ENCODE measurements around the gene LAMA3.

The LAMA3 gene

GRCh38 chr18:23689031-23689615 lies at the start of gene LAMA3:
LAMA3 (plus strand) TSS chr18:23689453; CDS start chr18:23689684, 231 bp downstream.
- peak; percentile 76 for DNase-seq (ENCODE audit: low spot score)

- no peak for DNase-seq (ENCODE audit: low spot score)
Measured at GRCh38 chr18:23640052-23640451, 49.2 kb upstream of the LAMA3 start.

DNA sequence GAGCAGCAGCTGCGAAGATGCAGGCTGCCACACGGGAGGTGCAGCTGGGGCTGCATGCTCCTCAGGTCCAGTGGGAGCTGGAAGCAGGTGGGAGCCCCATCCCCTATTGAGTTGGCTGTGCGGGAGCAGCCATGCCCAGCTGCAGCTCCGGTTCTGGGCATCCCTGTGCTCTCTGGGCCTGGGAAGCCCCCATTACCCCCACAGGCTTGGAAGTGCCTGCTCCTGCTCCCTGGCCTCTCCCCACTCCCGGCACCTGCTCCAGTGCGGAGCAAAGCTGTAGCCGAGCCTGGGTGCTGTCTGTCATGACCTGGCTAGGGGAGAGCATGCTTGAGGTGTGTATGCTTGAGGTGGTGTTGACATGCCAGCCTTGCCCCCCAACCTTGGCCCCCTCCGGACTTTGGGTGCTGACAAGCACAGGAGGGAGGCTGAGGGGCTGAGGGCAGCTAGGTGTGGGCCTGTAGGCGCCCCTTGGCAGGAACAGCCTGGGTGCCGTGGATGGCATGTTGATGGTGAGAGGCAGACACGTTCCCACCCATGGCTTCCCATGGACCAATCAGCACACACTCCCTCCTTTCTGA lies 48.0 kb upstream of the LAMA3 start:
- DNase-seq (ENCODE audit: low spot score): no peak

- no peak for DNase-seq (ENCODE audit: low spot score)
Measured at GRCh38 chr18:23641937-23642666, 47.2 kb upstream of the LAMA3 start.

GRCh38 chr18:23643815-23644490 lies 45.3 kb upstream of the LAMA3 start:
- DNase-seq (ENCODE audit: low spot score): no peak

- no peak for DNase-seq (ENCODE audit: low spot score)
Measured at GRCh38 chr18:23645568-23646175, 43.6 kb upstream of the LAMA3 start.

GRCh38 chr18:23646282-23646681 lies 43.0 kb upstream of the LAMA3 start:
- DNase-seq (ENCODE audit: low spot score): no peak

DNA sequence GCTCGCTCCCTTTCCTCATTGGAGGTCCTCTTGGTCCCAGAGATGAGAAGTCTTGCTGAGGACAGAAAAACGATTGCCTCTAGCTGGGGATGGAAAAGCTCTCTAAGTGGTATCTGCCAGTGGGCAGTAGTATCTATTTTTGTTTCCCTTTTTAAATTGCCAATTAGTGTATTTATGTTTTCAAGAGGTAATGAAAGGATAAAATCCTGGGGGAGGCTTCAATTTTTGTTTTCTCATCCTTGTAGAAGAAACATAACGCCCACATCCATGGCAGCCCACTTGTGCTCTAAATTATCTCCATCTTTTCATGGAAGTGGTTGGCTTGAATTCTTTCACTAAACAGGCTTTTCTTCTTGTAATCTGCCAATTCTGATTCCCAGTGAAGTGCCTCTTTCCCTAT lies 40.8 kb upstream of the LAMA3 start:
- DNase-seq (ENCODE audit: low spot score): no peak

GRCh38 chr18:23648940-23649607 lies 40.2 kb upstream of the LAMA3 start:
- DNase-seq (ENCODE audit: low spot score): no peak

DNA sequence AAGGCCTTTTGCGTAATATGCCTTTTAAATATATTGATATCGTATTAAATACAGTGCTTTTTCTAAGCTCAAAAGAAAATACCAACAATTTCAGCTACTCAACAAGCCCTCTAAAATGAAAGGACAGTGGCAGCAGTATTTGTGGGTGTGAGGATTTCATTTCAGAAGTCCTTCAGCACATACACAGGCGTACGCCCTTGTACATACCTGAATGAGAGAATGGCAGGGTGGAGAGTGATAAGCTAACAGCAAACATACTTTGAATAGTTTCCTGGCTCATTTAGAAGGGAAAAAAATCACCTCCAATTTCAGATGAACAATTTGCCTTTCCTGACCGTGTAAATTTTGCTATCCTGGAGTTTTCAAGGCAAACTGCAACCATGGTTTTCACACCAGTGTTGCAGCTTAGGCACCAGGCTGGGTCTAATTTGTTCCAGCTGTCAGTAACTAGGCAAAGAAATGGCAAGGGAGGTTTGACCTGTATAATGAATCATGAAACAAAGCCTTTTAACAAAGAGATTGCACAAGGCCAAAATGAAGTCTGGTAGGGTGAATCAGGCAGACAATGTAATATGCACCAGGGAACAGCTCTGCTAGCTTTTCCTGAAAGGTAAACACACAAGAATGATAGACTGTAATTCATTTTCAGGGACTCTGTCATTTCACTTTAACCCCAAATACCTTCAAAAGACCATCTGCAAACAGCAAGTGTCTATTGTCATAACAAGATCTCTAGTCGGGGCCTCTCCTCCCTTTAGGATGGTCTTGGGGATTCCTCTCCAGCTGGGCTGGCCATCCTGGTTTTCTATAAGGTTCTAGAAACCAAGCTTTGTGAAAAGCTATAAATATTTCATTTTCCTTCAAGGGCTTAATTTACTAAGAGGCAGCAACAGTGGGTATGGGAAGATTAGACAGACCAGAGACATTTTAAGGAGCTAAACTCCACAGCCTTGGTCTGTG lies 38.0 kb upstream of the LAMA3 start:
- peak; percentile 42 for DNase-seq (ENCODE audit: low spot score)

- DNase-seq (ENCODE audit: low spot score): no peak
Measured at GRCh38 chr18:23652232-23652631, 37.0 kb upstream of the LAMA3 start.

DNA sequence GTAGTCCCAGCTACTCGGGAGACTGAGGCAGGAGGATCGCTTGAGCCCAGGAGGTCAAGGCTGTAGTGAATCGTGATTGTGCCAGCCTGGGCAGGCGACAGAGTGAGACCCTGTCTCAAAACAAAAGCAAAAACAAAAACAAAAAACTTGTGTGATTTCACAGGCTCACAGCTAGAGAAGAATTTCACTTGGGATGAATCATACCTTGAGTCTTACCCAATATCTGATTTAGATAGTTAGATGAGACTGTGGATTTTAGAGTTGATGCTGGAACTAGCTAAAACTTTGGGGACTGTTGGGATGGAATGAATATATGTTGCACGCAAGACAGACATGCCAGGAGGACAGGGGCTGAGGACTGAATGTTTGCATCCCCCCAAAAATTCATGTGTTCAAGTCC lies 31.0 kb upstream of the LAMA3 start:
- no peak for DNase-seq (ENCODE audit: low spot score)

DNA sequence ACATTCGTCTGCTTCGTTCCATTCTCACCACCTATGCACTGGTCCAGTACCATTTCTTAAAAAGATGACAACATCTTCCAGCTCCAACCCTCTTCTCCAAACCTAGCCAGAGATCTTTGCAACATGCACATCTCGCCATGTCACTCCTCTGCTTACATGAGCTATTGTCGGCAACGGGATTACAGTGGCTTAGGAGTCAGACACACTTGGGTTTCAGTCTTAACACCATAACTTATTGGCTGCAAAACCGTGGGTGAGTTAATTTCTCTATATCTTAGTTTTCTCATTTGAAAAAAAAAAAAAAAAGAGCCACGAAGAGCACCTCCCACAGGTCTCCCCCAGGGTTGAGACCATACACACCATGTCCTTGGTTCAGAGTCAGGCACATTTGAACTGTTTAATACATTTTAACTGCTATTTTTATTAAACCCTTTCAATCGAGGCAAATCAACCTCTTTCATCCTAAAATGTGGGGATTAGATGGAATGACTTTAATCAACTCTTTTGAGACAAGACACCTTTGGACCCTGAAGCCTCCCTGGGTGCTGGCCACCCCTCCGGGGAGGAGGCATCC lies 27.4 kb upstream of the LAMA3 start:
- no peak for DNase-seq (ENCODE audit: low spot score)

DNA sequence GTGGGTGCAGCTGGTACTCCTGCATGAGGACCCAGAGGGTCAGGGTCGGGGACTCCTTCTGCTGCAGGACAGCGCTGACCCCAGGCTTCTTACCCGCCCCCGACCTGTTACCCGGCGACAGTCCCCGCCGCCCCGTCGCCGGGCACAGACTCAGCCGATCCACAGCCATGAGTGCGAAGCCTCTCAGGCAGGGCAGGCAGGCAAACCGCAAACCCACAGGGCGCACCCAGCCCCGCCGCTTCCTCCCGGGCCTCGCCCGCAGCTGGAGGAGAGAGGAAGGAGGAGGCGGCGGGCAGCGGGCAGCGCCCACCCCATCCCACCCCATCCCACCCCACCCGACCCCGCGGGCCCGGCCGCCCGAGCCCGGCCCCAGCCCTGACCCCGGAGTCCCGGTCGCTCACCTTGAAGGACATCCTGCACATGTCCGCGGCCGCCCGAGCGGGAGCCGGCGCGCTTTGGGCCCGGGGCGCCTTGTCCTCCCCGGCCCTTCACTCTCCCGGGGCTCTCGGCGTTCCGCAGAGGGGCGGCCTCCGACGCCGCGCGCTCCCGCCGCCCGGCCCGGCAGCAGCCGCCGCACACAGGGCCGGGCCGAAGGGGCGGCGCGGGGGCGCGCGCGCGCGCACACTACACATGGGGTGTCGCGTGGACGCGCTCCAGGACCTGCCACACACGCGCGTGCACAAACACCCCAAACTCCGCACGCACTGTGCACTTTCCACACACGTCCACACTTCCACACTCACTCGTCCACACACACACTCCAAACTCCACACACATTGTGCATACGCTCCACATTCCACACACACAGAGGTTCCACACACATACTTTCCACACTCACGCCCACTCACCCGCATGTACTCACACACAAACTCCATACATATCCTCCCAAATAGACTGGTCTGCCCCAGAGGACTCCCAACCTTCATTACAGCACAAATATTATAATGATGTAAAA lies 26.7 kb upstream of the LAMA3 start, which contains the start of gene ANKRD29:
TSS of gene ANKRD29 (minus strand) at position 603 of the 955 bp plus-strand sequence. CDS start at position 422, 181 bp downstream.
- peak; percentile 69 for DNase-seq (ENCODE audit: low spot score)

- no peak for DNase-seq (ENCODE audit: low spot score)
Measured at GRCh38 chr18:23664674-23665073, 24.6 kb upstream of the LAMA3 start.

DNA sequence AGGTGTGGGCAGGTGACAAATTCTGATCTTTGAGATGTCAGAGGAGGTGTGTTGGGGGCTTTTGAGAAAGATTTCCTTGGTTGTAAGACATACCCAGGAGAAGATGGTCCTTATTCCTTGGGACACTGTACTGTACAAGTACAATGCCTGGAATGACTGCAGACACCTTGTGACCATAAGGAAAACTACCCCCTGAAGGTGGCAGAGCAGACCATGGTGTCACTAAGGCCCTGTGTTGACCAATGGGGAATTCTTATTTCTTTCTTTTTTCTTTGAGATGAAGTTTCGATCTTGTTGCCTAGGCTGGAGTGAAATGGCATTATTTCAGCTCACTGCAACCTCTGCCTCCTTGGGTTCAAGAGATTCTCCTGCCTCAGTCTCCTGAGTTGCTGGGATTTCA lies 22.1 kb upstream of the LAMA3 start:
- DNase-seq (ENCODE audit: low spot score): no peak

DNA sequence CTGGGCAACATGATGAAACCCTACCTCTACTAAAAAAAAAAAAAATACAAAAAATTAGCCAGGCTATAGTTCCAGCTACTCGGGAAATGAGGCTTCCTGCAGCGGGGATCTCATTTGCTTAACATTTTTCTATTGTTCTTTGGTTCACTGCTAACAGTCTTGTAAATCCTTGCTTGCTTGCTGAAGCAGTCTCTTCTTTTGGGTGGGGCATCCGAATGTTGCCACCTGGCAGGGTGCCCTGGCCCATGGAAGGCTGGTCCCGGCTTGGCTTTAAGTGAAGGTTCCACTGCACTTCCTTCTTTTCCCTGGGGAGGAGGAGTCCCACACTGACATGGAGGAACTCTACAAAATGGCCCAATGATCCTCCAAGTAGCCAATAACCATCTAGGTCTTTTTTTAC lies 20.5 kb upstream of the LAMA3 start:
- DNase-seq (ENCODE audit: low spot score): no peak

GRCh38 chr18:23669202-23669766 lies 20.0 kb upstream of the LAMA3 start:
- no peak for DNase-seq (ENCODE audit: low spot score)
